Panc1 (cell line): ENCODE results near the gene TSHR.

ENCODE experiments used
- CTCF ChIP-seq: fragments of 450-650 bp; IDR thresholded peaks from 2 replicates; pipeline ENCODE4 v1.5.1; 2017; ENCODE audit warnings: mild to moderate bottlenecking
- POLR2AphosphoS5 ChIP-seq: IDR thresholded peaks from 2 replicates; pipeline ENCODE4 v1.6.1; 2012; ENCODE audit warnings: mild to moderate bottlenecking, low read depth, low read length, moderate library complexity
- REST ChIP-seq, 2 experiments: IDR thresholded peaks; 2 replicates each; pipeline ENCODE4 v1.6.1; 2011 to 2012; ENCODE audit warnings: low read depth in 2 of 2, control low read depth in 1 of 2, low read length in 1 of 2, mild to moderate bottlenecking in 1 of 2, moderate library complexity in 1 of 2; ENCODE audit not compliant: insufficient read depth in 1 of 2
- SIN3A ChIP-seq: IDR thresholded peaks from 2 replicates; pipeline ENCODE4 v1.6.1; 2012; ENCODE audit warnings: low read depth, mild to moderate bottlenecking, low read length, moderate library complexity, borderline replicate concordance; ENCODE audit not compliant: insufficient read depth
- TCF7L2 ChIP-seq: IDR thresholded peaks from 2 replicates; pipeline ENCODE4 v1.6.1; 2011; ENCODE audit warnings: mild to moderate bottlenecking, low read depth, low read length, inconsistent platforms

GRCh38 chr14:81129242-81129641 lies 173.8 kb downstream of the TSHR start:
- TF ChIP-seq CTCF (no peak), POLR2AphosphoS5 (no peak), REST (IDR thresholded peaks at IDR 0.05; ENCODE audit: insufficient read depth in 1 of 2, low read depth in 2 of 2, low read length in 1 of 2) (no peak), TCF7L2 (no peak), SIN3A (no peak)
